Measurements from ENCODE around the gene TPBGL. TPM values are rescaled to one million over a fixed set of nuclear protein-coding genes. Genes with fewer than 3 reads are reported as not detected.

TPBGL gene
- total RNA-seq, 1 experiment from 2014 or later = not detected

Other genes with a start within 250 kb of the TPBGL start
- not detected in 2 replicates for gene OR2AT4, start 143.9 kb upstream of the TPBGL start, total RNA-seq (2014; rRNA removed)
- gene SLCO2B1, start 89.7 kb upstream of the TPBGL start, total RNA-seq (2014; rRNA removed) = not detected in 2 replicates
- gene ARRB1, start 110.9 kb downstream of the TPBGL start, total RNA-seq (2014; rRNA removed) = 15.7 and 19.1 TPM in 2 replicates
- 1,739 and 2,018 TPM in 2 replicates for gene RPS3, start 158.7 kb downstream of the TPBGL start, total RNA-seq (2014; rRNA removed)
- 6.6 and 8.4 TPM in 2 replicates for gene KLHL35, start 192.4 kb downstream of the TPBGL start, total RNA-seq (2014; rRNA removed)

All from PC-3 (cell line).